Measurements from ENCODE around the gene ABCC4.

- TF ChIP-seq CTCF (conservative IDR thresholded peaks at IDR 0.05 in 1 of 2, IDR thresholded peaks at IDR 0.05 in 1 of 2; ENCODE audit: low read depth in 1 of 2, low read length in 2 of 2) (no peak), EZH2 (IDR thresholded peaks at IDR 0.05; ENCODE audit: low read length, missing control alignments) (no peak)
These were observed 85.1 kb downstream of the ABCC4 start for GRCh38 chr13:95216182-95216581.
